SU-DHL-6 (cell line): Measurements from ENCODE around the gene TIAM2.

Source experiments
- CTCF ChIP-seq: fragments of 200-600 bp; sonication (generic); IDR thresholded peaks from one replicate; pipeline ENCODE4 v1.5.1; 2017; ENCODE audit warnings: antibody characterized with exemption, mild to moderate bottlenecking, low read length, moderate library complexity; ENCODE audit not compliant: insufficient read depth, poor library complexity, severe bottlenecking
- EZH2phosphoT487 ChIP-seq: fragments of 200-600 bp; sonication (generic), shearing (Covaris generic); conservative IDR thresholded peaks from 2 replicates; pipeline ENCODE4 v1.6.1; 2018; ENCODE audit warnings: mild to moderate bottlenecking, antibody characterized with exemption, low read length, moderate library complexity, mixed read lengths

- TF ChIP-seq CTCF, result no peak
- no peak for TF ChIP-seq EZH2phosphoT487
These were observed 43.4 kb downstream of the TIAM2 start for GRCh38 chr6:155038527-155038926.
